ENCODE data around the gene TMEM184B.

- TF ChIP-seq CTCF (IDR thresholded peaks at IDR 0.05 in 8 of 11, conservative IDR thresholded peaks at IDR 0.05 in 3 of 11): no peak
- TF ChIP-seq POLR2AphosphoS5 (IDR thresholded peaks at IDR 0.05): no peak
Observed at GRCh38 chr22:38320605-38321402, 48.0 kb upstream of the TMEM184B start.

Measured in spleen (tissue), 7 donors.